Colonic mucosa (tissue), 4 donors: ENCODE results near the gene NUP188. TPM values are rescaled to one million over a fixed set of nuclear protein-coding genes. Genes with fewer than 3 reads are reported as not detected.

Experiments used
- DNase-seq: peaks from one replicate; pipeline ENCODE4 v3.0.0-alpha.2; 2020
- H3K27ac ChIP-seq: fragments of 200-600 bp; one replicate; pipeline ENCODE4 v1.8.0; 2021
- H3K27me3 ChIP-seq: fragments of 200-600 bp; one replicate; pipeline ENCODE4 v1.8.0; 2021
- H3K36me3 ChIP-seq: fragments of 200-600 bp; one replicate; pipeline ENCODE4 v1.8.0; 2021
- H3K4me1 ChIP-seq: fragments of 200-600 bp; one replicate; pipeline ENCODE4 v1.8.0; 2021; ENCODE audit warnings: mild to moderate bottlenecking
- H3K4me3 ChIP-seq: fragments of 200-600 bp; one replicate; pipeline ENCODE4 v1.8.0; 2021
- H3K9ac ChIP-seq, 2 donors: one replicate each; pipeline ENCODE4 v1.7.0; 2013; ENCODE audit warnings: control low read depth in 2 of 2, low read depth in 2 of 2, low read length in 2 of 2
- H3K9me3 ChIP-seq: fragments of 200-600 bp; one replicate; pipeline ENCODE4 v1.8.0; 2021
- CTCF ChIP-seq: fragments of 200-600 bp; IDR thresholded peaks from one replicate; pipeline ENCODE4 v1.8.0; 2022; ENCODE audit warnings: antibody characterized with exemption, mild to moderate bottlenecking
- intact Hi-C: fragments of 100-400 bp; cut with DNase I; formaldehyde crosslinking; loops from one replicate; pipeline ENCODE4 v1.14.1; 2022
- total RNA-seq, 2 donors: library from RNA; stranded (reverse); fragmentation: NEBNext Ultra II Directional in 1 of 2; extraction: Animal tissue kit (Norgen Biotek cat#: 25700) in 1 of 2; gene quantifications; one replicate each; pipeline ENCODE4 v1.2.1, GENCODE V29; 2021
- donor health status: healthy.
- donor health status: DM: no; HTN: no; CAD: no.
- donor health status: DM: no; HTN: no; CAD: no.

Gene NUP188
- total RNA-seq, 2 donors from 2014 or later = 26.8 to 43.9 TPM

DNA sequence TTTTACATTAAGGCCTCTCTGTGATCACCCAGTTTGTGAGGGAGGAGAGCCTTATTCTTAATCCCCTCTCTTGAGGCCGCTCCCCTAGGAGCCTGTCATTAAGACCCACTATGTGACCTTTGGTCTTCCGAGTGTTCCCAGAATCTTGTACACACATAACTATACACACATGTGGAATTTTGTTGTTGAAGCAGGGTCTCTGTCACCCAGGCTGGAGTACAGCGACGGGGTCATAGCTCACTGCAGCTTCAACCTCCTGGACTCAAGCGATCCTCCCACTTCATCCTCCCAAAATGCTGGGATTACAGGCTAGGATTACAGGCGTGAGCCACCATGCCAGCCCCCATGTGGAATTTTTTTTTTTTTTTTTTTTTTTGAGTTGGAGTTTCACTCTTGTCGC, 41.5 kb upstream of the NUP188 start:
- Histone ChIP-seq H3K9me3 (no peaks in the 10 kb centered on the region), H3K27ac (no peak overlapping the region), H3K4me3 (no peak overlapping the region), H3K27me3 (no peaks in the 10 kb centered on the region), H3K9ac (no peak overlapping the region), H3K36me3 (peaks cover 19% of the 10 kb centered on the region), H3K4me1 (peaks cover 13% of the 10 kb centered on the region)
- TF ChIP-seq CTCF = no peak
- DNase-seq = no peak
- intact Hi-C loops = no loop called here

DNA sequence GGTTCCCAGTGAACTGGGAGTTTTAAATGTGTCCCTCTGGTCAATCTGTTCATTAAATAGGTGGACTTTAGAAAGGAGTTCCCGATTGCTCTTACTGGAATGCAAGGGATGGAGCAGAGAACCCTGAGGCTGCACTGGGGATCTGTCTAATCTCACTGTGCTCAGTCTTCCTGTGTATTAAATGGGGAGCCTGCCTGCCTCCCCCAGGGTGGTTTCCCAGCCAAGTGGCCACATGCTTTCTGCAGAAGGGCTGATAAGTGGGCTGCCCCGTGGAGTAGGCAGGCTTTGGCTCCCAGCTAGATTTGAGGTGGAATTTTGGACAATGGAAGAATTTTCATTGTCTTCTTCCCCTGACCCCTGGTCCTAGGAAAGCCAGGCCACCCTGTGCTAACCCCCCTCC, 40.8 kb upstream of the NUP188 start:
- H3K36me3 ChIP-seq = peaks cover 19% of the 10 kb centered on the region
- no peak for DNase-seq
- H3K9ac ChIP-seq = no peak overlapping the region
- no peaks in the 10 kb centered on the region for H3K9me3 ChIP-seq
- no peaks in the 10 kb centered on the region for H3K27me3 ChIP-seq
- TF ChIP-seq CTCF = no peak
- no peak overlapping the region for H3K4me3 ChIP-seq
- no peak overlapping the region for H3K27ac ChIP-seq
- intact Hi-C loops = no loop called here
- peaks cover 11% of the 10 kb centered on the region for H3K4me1 ChIP-seq

- H3K4me3 ChIP-seq = no peak overlapping the region
- H3K27me3 ChIP-seq = no peaks in the 10 kb centered on the region
- H3K9me3 ChIP-seq = no peaks in the 10 kb centered on the region
- intact Hi-C loops = no loop called here
- TF ChIP-seq CTCF = no peak
- H3K36me3 ChIP-seq = peaks cover 19% of the 10 kb centered on the region
- no peaks in the 10 kb centered on the region for H3K4me1 ChIP-seq
- DNase-seq = no peak
- no peak overlapping the region for H3K9ac ChIP-seq
- H3K27ac ChIP-seq = no peak overlapping the region
These were observed 39.1 kb upstream of the NUP188 start for GRCh38 chr9:128908372-128908771.

- no peak for DNase-seq
- intact Hi-C loops = no loop called here
- TF ChIP-seq CTCF = no peak
- Histone ChIP-seq H3K27me3 (no peaks in the 10 kb centered on the region), H3K27ac (no peak overlapping the region), H3K9me3 (no peaks in the 10 kb centered on the region), H3K36me3 (peaks cover 19% of the 10 kb centered on the region), H3K9ac (no peak overlapping the region), H3K4me3 (no peak overlapping the region), H3K4me1 (no peaks in the 10 kb centered on the region)
These were observed 37.6 kb upstream of the NUP188 start for GRCh38 chr9:128909859-128910258.

GRCh38 chr9:128910906-128911305, 36.6 kb upstream of the NUP188 start:
- Histone ChIP-seq H3K27ac (no peak overlapping the region), H3K36me3 (peaks cover 19% of the 10 kb centered on the region), H3K4me3 (no peak overlapping the region), H3K27me3 (no peaks in the 10 kb centered on the region), H3K9ac (no peak overlapping the region), H3K9me3 (no peaks in the 10 kb centered on the region), H3K4me1 (no peaks in the 10 kb centered on the region)
- intact Hi-C loops = no loop called here
- TF ChIP-seq CTCF = no peak
- no peak for DNase-seq
